NCI-H2171 treated with DMSO at 0.1 percent for 48 hours (cell line): ENCODE data around the gene KDM6B.

Experiments used
- DNase-seq: peaks from one replicate; lab custom pipeline; 2025; lab: John Stamatoyannopoulos, UW

Gene KDM6B

DNA sequence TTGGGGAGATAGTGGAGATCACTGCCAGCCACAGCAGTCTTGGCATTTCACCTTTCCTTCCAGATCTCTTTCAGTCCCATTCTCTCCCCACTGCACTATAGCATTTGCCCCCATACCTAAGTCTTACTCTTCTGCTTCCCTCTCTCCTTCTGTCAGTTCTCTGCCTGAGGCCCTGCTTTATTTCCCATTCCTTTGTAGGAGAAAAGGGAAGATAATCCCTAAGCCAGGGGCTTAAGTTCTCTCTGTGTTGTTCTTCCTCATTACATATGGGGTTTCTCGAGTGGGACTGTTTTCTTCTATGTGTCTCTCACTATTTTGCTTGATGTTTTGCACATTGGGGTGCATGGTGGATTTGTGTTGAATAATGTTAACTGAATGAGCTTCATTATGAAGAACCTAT lies 6.4 kb downstream of the KDM6B start:
- DNase-seq, result no peak

DNA sequence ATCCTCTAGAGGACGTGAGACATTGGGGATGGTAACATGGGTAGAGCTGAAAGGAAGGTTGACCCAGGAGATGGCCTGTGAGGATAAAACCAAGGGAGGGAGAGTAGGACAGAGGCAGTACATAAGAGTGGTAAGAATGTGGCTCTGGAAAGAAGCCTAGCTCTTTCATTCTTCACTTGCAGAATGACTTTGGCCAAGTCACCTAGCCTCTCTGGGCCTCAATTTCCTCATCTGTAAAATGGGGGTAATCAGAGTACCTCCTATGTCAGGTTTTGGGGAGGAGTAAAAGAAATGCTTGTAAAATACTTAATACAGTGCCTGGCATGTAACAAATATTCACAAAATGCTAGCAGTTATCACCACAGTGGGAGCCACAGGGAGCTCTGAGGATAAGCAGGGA lies 6.9 kb downstream of the KDM6B start:
- no peak for DNase-seq

DNA sequence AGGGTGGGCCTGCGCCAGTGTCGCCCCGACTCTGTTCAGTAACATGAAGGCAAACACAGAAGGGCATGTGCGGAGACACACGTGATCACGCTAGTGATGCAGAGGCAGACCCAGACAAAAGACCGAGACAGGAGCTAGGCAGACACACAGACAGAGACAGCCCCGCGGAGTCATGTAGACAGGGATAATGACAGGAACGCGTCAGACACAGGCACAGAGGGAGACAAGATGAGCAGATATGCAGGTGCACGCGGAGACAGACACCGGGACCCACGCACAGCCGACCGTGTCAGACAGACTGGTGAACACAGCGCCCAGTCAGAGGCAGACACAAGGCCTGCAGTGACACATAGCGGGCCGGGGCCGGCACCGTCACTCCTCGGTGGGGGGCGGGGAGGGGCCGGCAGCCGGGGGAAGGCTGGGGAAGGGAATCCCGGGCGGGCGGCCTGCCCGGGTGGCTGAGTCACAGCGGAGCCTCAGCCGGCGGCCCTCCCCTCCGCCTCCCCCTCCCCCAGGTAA lies 7.4 kb downstream of the KDM6B start:
- peak; percentile 80 for DNase-seq

DNA sequence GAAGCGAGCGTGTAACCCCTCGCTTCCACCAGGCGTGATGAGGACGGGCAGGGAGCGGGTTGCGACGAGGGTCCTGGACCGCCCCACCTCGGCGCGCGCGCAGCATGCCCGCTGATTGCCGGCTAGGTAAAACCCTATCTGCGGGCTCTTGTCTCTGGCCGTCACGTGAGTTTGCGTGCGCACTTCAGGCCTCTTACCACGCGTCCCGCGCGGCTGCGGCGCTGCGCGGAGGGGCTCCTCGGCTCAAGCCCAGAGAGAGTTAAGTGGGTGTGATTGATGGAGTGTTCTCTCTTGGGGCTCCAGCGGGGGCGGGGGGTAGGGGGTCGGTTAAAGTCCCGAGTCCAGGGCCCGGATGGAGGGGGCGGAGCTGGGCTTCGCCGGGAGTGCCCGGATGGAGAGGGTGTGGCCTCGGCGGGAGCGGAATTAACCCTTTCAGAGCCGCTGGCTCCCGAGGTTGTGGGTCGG lies 7.9 kb downstream of the KDM6B start:
- peak; percentile 90 for DNase-seq

DNA sequence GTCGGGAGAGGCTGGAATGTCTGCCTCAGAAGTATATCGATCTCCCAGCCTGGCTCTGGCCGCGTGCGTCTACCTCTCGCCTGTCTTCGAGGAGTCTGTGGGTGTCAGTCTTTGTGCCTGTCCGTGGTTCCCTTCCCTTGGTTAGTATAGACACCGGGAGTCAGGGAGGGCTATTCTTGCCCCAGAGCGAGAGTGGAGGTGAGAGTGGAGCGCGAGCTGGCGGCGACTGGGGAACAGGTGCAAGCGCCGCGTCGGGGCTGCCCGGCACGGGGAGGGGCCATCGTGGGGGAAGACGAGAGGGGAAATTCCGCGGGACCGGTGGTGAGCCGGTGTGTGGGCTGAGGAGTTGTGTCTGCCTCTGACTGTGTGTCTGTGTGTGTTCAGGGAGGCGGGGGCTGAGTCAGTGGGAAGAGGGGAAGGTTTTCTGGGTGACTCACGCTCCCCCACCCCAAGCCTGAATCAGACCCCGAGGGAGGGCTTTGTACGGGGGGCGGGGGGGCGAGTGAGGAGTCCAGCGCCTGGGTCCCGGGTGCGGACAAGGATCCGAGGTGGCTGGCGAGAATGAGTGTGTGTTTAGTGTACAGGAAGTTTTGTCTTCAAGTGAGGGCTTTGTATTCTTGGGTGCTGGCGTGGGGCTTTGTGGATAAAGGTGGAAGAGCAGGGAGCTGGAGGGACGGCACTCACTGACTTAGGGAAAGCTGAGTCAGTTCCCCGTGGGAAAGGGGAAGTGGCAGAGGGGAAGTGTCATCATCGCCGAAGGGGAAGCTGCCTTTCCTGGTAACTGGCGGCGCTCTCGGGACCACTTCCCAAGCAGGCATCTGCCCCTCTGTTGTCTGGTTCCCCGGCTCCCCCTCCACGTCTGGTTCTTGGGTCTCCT lies 8.6 kb downstream of the KDM6B start:
- DNase-seq, result peak; percentile 60

DNA sequence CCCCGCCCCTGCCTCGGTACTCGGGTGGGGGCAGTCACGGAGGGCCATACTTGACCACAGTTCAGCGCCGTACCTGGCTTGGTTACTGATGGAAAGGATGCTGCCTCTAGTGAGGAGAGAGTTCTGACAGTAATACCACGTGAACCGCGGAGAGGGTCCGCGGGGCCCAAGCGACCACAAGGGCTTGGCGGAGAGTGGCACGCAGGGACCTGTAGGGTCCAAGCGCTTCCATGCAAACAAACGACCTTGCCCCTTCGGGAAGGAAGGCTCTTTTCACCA lies 9.2 kb downstream of the KDM6B start:
- DNase-seq, result no peak

DNA sequence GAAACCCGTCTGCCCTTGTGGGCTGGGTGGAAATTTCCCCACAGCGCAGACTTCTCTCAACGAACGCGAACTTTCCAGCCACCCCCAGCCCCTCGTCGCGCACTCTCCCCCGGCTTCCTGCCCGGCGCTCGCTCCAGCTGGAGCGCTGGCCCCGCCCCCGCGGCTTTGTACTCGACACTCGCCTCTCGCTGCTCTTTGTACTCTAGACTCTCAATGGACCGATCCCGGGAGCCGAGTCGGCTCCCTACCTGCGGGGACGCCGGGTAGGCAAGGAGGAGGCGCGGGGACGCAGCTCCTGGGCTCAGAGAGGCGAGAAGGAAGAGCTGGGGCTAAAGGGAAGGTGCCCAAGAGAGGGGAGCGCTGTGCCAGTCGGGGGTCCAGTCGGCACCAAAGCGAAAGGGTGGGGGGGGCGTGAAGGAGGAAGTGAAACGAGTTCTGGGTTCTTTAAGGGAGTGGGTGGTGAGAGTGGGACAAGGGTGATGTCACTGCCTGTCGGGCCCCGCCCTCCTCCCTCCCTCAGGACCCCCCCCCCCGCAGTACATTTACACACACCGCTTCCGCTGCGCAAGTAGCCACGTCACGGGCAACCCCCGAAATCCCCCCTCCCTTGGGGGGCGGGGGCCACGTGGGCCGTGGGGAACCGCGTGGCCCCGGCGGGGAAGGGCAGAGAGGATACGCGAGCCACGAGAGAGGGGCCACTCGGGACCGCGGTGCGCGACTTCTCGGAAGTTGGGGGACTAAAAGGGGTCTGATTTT lies 9.7 kb downstream of the KDM6B start:
- peak; percentile 63 for DNase-seq

DNA sequence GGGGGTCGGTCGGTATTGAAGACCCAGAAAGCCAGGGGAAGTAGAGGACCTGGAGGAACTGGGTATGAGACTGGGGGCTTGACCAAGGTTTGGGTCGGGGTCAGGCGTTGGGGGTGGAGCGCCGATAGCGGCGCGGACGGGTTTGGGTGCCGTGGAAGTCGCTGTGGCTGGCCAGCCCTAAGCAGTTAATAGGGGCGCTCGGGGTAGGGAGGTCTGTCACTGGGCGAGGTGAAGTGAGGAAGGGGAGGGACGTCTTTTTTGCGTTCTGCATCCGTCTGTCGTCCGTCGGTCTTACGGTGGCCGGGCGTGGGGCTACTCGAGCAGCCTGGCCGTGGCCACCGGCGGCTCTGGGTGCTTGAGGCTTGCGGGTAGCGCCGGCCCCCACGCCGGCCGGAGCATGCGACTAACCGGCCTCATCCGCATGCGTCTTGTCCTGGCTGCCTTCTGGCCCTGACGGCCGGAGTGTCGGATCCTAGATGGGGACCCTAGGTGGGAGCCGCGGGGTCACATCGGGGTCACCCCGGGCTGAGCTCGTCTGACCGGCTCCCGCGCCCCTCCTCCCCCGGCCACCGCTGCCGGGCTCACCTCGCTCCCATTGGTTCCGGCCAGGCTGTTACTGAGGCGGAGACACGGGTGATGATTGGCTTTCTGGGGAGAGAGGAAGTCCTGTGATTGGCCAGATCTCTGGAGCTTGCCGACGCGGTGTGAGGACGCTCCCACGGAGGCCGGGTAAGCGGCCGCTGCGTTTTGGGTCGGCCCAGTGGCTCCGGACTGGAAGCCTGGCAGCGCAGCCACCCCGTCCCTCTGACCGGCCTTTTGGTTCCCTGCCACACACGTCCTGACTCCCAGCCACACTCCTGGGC lies 10.5 kb downstream of the KDM6B start:
- peak; percentile 86 for DNase-seq

DNA sequence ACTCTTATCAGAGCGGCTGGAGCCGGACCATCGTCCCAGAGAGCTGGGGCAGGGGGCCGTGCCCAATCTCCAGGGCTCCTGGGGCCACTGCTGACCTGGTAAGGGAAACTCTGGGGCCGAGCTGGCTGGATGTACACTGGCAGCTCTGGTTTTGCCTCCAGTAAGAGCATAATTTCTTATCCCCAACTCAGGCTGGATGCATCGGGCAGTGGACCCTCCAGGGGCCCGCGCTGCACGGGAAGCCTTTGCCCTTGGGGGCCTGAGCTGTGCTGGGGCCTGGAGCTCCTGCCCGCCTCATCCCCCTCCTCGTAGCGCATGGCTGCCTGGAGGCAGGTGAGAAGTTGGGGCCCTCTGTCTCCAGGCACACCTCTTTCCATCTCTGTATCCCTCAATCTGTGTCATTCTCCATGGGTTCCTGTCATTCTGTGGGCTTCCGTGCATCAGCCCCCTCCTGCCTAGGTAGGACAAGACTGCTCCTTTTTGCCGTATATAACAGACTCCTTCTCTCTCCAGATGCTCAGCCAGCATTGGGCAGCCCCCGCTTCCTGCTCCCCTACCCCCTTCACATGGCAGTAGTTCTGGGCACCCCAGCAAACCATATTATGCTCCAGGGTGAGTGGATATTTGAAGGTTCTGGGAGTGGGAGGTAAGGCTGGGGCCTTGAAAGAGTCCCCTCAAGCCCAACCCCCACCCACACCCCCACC lies 11.5 kb downstream of the KDM6B start:
- DNase-seq, result no peak

DNA sequence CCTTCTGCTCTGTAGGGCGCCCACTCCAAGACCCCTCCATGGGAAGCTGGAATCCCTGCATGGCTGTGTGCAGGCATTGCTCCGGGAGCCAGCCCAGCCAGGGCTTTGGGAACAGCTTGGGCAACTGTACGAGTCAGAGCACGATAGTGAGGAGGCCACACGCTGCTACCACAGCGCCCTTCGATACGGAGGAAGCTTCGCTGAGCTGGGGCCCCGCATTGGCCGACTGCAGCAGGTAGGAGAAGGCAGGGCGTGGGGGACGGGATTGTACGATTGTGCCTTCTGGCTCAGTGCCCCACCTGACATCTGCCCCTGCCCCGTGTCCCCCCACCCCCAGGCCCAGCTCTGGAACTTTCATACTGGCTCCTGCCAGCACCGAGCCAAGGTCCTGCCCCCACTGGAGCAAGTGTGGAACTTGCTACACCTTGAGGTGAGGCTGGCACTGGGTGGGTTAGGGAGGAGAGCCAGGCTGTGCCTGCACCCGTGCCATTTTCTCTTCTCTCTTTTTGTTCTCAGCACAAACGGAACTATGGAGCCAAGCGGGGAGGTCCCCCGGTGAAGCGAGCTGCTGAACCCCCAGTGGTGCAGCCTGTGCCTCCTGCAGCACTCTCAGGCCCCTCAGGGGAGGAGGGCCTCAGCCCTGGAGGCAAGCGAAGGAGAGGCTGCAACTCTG lies 12.2 kb downstream of the KDM6B start:
- DNase-seq, result no peak

DNA sequence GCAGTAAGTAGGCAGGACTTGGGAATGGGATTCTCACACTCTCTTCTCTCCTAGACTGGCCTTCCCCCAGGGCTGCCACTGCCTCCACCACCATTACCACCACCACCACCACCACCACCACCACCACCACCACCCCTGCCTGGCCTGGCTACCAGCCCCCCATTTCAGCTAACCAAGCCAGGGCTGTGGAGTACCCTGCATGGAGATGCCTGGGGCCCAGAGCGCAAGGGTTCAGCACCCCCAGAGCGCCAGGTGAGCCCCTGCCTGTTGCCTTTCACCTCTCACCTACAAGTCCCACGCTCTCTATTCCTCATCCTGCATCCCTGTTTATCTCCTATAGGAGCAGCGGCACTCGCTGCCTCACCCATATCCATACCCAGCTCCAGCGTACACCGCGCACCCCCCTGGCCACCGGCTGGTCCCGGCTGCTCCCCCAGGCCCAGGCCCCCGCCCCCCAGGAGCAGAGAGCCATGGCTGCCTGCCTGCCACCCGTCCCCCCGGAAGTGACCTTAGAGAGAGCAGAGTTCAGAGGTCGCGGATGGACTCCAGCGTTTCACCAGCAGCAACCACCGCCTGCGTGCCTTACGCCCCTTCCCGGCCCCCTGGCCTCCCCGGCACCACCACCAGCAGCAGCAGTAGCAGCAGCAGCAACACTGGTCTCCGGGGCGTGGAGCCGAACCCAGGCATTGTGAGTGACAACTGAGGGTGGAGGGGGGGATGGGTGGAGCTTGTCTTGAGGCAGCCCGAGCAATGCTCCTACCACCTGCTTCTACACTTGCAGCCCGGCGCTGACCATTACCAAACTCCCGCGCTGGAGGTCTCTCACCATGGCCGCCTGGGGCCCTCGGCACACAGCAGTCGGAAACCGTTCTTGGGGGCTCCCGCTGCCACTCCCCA lies 13.0 kb downstream of the KDM6B start:
- no peak for DNase-seq

DNA sequence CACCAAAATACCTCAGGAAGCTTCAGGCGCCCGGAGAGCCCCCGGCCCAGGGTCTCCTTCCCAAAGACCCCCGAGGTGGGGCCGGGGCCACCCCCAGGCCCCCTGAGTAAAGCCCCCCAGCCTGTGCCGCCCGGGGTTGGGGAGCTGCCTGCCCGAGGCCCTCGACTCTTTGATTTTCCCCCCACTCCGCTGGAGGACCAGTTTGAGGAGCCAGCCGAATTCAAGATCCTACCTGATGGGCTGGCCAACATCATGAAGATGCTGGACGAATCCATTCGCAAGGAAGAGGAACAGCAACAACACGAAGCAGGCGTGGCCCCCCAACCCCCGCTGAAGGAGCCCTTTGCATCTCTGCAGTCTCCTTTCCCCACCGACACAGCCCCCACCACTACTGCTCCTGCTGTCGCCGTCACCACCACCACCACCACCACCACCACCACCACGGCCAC lies 14.1 kb downstream of the KDM6B start:
- DNase-seq, result no peak

DNA sequence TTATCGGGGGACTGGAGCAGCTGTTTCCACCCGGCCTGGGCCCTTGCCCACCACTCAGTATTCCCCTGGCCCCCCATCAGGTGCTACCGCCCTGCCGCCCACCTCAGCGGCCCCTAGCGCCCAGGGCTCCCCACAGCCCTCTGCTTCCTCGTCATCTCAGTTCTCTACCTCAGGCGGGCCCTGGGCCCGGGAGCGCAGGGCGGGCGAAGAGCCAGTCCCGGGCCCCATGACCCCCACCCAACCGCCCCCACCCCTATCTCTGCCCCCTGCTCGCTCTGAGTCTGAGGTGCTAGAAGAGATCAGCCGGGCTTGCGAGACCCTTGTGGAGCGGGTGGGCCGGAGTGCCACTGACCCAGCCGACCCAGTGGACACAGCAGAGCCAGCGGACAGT lies 14.7 kb downstream of the KDM6B start:
- no peak for DNase-seq

DNA sequence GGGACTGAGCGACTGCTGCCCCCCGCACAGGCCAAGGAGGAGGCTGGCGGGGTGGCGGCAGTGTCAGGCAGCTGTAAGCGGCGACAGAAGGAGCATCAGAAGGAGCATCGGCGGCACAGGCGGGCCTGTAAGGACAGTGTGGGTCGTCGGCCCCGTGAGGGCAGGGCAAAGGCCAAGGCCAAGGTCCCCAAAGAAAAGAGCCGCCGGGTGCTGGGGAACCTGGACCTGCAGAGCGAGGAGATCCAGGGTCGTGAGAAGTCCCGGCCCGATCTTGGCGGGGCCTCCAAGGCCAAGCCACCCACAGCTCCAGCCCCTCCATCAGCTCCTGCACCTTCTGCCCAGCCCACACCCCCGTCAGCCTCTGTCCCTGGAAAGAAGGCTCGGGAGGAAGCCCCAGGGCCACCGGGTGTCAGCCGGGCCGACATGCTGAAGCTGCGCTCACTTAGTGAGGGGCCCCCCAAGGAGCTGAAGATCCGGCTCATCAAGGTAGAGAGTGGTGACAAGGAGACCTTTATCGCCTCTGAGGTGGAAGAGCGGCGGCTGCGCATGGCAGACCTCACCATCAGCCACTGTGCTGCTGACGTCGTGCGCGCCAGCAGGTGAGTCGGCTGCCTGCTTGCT lies 15.2 kb downstream of the KDM6B start:
- no peak for DNase-seq

DNA sequence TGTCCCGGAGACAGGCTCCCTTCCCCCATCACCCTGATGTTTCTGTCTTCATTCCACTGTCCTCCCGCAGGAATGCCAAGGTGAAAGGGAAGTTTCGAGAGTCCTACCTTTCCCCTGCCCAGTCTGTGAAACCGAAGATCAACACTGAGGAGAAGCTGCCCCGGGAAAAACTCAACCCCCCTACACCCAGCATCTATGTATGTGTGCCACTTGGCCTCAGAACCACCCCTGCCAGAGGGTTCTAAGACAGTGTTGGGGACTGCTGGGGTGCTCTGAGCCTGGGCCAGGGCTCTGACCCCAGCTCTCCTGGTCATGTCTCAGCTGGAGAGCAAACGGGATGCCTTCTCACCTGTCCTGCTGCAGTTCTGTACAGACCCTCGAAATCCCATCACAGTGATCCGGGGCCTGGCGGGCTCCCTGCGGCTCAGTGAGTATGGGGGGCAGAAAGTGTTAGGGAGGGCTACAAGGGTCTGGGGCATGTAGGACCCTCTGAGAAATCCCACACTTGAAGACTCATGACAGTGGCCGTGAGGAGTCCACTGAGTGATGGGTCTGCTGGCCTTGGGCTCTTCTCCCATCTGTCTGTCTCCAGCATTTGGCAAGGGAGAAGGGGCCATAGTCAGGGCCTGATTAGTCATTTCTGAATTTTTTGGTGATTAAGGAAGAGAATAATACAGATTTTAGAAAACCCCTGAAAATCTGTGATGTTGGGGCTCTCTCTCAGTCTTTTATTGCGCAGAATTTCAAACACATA lies 15.9 kb downstream of the KDM6B start:
- no peak for DNase-seq

DNA sequence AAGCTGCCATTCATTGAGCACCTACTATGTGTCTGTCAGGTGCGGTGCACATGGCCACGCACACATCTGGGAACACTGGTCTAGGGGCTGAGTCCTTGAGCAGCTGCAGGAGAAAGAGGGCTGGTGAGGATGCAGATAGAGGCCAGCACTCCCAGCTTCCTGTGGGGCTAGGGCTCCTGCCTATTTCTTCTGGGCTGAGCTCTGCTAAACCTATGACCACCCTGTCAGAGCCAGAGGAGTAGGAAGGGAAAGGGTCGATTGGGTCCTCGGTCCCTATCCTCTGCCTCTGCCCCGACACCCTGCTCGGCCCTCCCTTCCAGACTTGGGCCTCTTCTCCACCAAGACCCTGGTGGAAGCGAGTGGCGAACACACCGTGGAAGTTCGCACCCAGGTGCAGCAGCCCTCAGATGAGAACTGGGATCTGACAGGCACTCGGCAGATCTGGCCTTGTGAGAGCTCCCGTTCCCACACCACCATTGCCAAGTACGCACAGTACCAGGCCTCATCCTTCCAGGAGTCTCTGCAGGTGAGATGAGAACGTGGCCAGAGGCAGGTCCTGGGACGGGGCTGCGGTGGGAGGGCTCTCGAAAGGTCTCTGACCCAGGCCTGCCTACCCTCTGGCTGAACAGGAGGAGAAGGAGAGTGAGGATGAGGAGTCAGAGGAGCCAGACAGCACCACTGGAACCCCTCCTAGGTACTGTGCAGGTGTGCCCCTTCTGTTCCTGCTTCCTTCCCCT lies 16.9 kb downstream of the KDM6B start:
- DNase-seq, result no peak

DNA sequence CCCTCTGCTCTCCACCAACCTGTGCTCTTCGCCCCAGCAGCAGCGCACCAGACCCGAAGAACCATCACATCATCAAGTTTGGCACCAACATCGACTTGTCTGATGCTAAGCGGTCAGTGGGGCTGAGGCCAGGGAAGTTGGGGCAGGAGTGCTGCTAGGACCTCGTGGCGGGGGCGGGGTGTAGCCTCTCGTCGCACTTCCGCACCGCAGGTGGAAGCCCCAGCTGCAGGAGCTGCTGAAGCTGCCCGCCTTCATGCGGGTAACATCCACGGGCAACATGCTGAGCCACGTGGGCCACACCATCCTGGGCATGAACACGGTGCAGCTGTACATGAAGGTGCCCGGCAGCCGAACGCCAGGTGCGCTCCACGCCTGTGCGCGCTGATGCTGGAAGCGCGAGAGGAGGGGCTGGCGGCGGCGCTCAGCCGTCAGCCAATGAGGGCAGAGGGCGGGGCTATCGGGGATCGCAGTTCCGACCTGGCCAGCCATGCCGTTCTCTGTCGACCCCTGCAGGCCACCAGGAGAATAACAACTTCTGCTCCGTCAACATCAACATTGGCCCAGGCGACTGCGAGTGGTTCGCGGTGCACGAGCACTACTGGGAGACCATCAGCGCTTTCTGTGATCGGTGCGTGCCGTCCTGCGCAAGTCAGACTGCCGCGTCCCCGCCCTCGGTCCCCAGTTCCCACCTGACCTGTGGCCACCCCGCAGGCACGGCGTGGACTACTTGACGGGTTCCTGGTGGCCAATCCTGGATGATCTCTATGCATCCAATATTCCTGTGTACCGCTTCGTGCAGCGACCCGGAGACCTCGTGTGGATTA lies 17.6 kb downstream of the KDM6B start:
- peak; percentile 92 for DNase-seq
